KMS-11 (cell line): ENCODE measurements around the gene NEUROD2.
A peak's percentile ranks its signal among the peaks of the same experiment; 100 is the strongest.

ENCODE experiments used
- H2AFZ ChIP-seq: fragments of 200-600 bp; sonication (generic); 2 replicates; pipeline ENCODE4 v1.6.1; 2016; ENCODE audit warnings: antibody characterized with exemption, mixed run types, low read depth
- H3K27ac ChIP-seq: fragments of 200-600 bp; sonication (generic); 2 replicates; pipeline ENCODE4 v1.6.1; 2016; ENCODE audit warnings: mild to moderate bottlenecking, mixed run types
- H3K27me3 ChIP-seq: fragments of 200-600 bp; sonication (generic); 2 replicates; pipeline ENCODE4 v1.6.1; 2017; ENCODE audit warnings: mild to moderate bottlenecking, low read depth, mixed run types, moderate library complexity; ENCODE audit not compliant: insufficient read depth
- H3K36me3 ChIP-seq: fragments of 200-600 bp; sonication (generic); 2 replicates; pipeline ENCODE4 v1.6.1; 2017; ENCODE audit warnings: mild to moderate bottlenecking, mixed run types; ENCODE audit not compliant: insufficient read depth
- H3K4me1 ChIP-seq: fragments of 200-600 bp; sonication (generic); 2 replicates; pipeline ENCODE4 v1.6.1; 2016; ENCODE audit warnings: mild to moderate bottlenecking, low read depth, mixed run types; ENCODE audit not compliant: poor library complexity, severe bottlenecking
- H3K4me2 ChIP-seq: fragments of 200-600 bp; sonication (generic); 2 replicates; pipeline ENCODE4 v1.7.0; 2016; ENCODE audit warnings: mild to moderate bottlenecking, mixed run types
- H3K4me3 ChIP-seq: fragments of 200-600 bp; sonication (generic); IDR thresholded peaks from 2 replicates; pipeline ENCODE4 v1.6.1; 2017; ENCODE audit warnings: low read depth, low read length, mixed read lengths; ENCODE audit not compliant: insufficient read depth
- H3K79me2 ChIP-seq: fragments of 200-600 bp; sonication (generic); 2 replicates; pipeline ENCODE4 v1.6.1; 2016; ENCODE audit warnings: low read depth, mixed run types; ENCODE audit not compliant: insufficient read depth
- H3K9ac ChIP-seq: fragments of 200-600 bp; sonication (generic); 2 replicates; pipeline ENCODE4 v1.6.1; 2016; ENCODE audit warnings: mild to moderate bottlenecking, mixed run types
- H4K20me1 ChIP-seq: fragments of 200-600 bp; sonication (generic); 2 replicates; pipeline ENCODE4 v1.6.1; 2016; ENCODE audit warnings: mild to moderate bottlenecking, mixed run types; ENCODE audit not compliant: insufficient read depth
- CTCF ChIP-seq: fragments of 200-600 bp; sonication (generic); conservative IDR thresholded peaks from 2 replicates; pipeline ENCODE4 v1.6.1; 2017; ENCODE audit warnings: low read depth, mild to moderate bottlenecking, antibody characterized with exemption, low read length, moderate library complexity, mixed read lengths

Gene NEUROD2

GRCh38 chr17:39623356-39623950 is 15.7 kb upstream of the NEUROD2 start:
- Histone ChIP-seq H3K27ac (no peak overlapping the region), H3K4me3 (no peak overlapping the region), H3K27me3 (no peaks in the 10 kb centered on the region; the same call in 1 of the 2 replicates), H3K4me2 (peak overlapping the region; percentile 67; the same call in 1 of the 2 replicates), H2AFZ (peak overlapping the region; percentile 44; the same call in 1 of the 2 replicates), H3K36me3 (no peaks in the 10 kb centered on the region), H3K79me2 (no peaks in the 10 kb centered on the region), H4K20me1 (no peaks in the 10 kb centered on the region), H3K9ac (no peak overlapping the region), H3K4me1 (peaks cover 34% of the 10 kb centered on the region)
- TF ChIP-seq CTCF, result peak; percentile 96

- Histone ChIP-seq H3K4me1 (peaks cover 37% of the 10 kb centered on the region), H2AFZ (peak overlapping the region; percentile 62), H3K79me2 (no peaks in the 10 kb centered on the region), H3K27ac (no peak overlapping the region), H3K9ac (no peak overlapping the region; the same call in 1 of the 2 replicates), H3K4me2 (peak overlapping the region; percentile 67), H3K36me3 (no peaks in the 10 kb centered on the region), H3K27me3 (no peaks in the 10 kb centered on the region), H3K4me3 (no peak overlapping the region), H4K20me1 (no peaks in the 10 kb centered on the region)
- no peak for TF ChIP-seq CTCF
Observed at GRCh38 chr17:39622380-39623006, 14.8 kb upstream of the NEUROD2 start.

GRCh38 chr17:39621523-39622379 is 14.0 kb upstream of the NEUROD2 start:
- Histone ChIP-seq H2AFZ (peak overlapping the region; percentile 62), H3K4me2 (peak overlapping the region; percentile 67), H3K27ac (no peak overlapping the region), H3K9ac (no peak overlapping the region; the same call in 1 of the 2 replicates), H3K4me1 (peaks cover 45% of the 10 kb centered on the region), H3K4me3 (no peak overlapping the region), H4K20me1 (no peaks in the 10 kb centered on the region), H3K36me3 (no peaks in the 10 kb centered on the region), H3K79me2 (no peaks in the 10 kb centered on the region), H3K27me3 (no peaks in the 10 kb centered on the region)
- TF ChIP-seq CTCF, result peak; percentile 100

GRCh38 chr17:39619786-39620101 is 12.0 kb upstream of the NEUROD2 start:
- no peaks in the 10 kb centered on the region for H3K27me3 ChIP-seq
- H3K27ac ChIP-seq, result no peak overlapping the region
- H2AFZ ChIP-seq, result no peak overlapping the region
- no peaks in the 10 kb centered on the region for H4K20me1 ChIP-seq
- H3K79me2 ChIP-seq, result no peaks in the 10 kb centered on the region
- H3K4me3 ChIP-seq, result no peak overlapping the region
- peaks cover 46% of the 10 kb centered on the region for H3K4me1 ChIP-seq
- TF ChIP-seq CTCF, result no peak
- no peaks in the 10 kb centered on the region for H3K36me3 ChIP-seq
- no peak overlapping the region for H3K4me2 ChIP-seq
- H3K9ac ChIP-seq, result no peak overlapping the region
